Measurements from ENCODE around the gene DCAF12.

The DCAF12 gene

DNA sequence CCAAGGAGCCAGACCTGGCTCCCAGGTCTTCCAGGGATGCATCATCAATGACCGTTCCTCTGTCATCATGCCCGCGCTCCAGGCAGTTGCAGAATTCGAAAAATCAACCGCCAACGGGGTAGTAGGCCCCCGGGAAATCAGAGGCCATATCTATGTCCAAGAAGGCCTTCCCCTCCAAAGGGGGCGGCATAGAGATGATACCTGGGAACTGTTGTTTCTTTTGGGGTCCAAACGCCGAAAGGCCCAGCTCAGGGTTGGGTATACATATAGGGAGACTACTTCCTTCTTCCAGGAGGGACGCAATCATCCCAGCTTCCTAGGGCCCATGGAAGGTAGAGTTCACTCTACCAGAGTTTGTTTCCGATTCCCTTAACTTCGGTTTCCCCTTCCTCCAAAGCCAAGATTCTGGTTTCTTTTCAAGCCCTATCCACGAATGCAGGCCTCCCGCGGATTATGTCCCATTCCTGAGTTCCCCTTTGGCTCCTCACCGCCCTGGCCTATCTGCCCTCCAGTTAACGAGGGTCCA is 754 bp downstream of the DCAF12 start:
- no peak for DNase-seq (ENCODE audit: low spot score)

DNA sequence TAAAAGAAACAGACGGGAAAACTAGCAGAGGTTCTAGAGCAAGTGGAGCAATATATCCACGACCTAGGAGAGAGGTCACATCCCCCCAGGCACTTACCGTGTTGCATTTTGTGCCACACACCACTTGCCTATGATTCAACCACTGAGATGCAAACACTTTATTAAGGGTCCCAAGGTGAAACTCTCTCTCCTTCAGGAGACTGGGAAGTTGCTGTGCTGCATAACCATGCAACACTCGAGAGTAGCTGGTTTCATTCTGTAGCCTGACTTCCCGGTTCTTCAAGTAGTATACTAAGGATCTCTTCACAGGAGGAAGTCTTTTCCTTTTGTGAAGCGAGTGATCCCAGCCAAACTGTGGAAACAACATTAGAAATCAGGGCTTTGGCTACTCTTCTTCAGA is 1.6 kb downstream of the DCAF12 start:
- no peak for DNase-seq (ENCODE audit: low spot score)

DNA sequence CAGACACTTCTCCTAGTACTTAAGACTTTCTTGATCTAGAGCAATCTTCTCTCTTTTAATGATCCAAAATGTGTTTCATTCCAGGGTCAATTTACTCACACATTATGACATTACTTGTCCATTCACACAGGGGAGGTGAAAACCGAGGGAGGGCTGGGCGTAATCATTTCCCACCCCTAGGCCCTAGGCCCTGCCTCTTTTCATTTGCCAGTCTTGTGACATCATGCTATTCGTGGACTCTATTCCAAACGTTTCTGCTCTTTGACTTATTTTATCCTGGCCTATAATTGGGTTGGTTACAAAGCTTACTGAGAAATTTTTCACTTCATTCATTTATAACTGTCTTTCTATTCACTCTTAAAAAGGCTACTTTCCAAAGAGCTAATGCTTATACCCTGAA is 2.4 kb downstream of the DCAF12 start:
- no peak for DNase-seq (ENCODE audit: low spot score)

DNA sequence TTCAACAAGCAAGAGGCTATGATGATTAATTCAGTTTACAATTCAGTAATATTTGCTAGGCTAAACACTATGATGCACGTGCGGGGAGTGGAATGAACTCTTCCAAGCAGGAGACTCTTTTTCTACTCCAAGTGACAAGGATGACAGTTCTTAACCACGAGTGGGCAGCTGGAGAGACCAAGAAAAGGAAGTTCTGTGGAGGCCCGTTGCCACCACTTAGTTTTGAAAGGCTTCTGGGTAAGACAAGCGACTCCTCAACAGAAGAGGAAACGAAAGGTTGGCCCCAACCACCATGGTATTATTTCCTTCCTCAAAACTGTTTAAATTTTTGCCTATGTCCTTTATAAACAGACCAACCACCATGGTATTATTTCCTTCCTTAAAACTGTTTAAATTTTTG is 2.8 kb downstream of the DCAF12 start:
- DNase-seq (ENCODE audit: low spot score), result peak; percentile 33

DNA sequence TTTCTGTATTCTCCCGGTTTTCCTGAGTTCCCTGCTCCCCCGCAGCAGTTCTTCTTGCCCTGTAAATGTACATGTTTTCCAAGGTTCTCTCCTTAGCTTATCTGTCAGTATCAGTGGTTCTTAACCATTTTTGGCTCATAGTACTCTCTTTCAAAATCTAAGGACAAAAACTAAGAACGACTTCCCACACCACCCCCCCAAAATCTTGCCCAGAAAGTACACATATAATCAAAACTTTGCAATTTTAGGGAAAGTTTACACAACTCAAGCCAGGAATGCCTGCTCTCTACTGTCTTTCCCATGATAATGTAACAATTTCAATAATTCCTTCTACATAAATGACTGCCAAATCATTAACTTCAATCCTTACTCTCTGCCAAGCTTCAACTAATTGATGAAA is 4.5 kb downstream of the DCAF12 start:
- DNase-seq (ENCODE audit: low spot score), result no peak

DNA sequence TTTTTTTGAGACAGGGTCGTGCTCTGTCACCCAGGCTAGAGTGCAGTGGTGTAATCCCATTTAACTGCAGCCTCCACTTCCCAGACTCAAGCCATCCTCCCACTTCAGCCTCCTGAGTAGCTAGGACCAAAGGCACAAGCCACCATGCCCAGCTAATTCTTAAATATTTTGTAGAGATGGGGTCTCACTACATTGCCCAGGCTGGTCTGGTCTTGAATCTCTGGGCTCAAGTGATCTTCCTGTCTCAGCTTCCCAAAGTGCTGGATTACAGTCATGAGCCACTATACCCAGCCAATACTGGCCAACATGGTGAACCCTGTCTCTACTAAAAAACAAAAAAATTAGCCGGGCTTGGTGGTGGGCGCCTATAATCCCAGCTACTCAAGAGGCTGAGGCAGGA is 6.8 kb downstream of the DCAF12 start:
- no peak for DNase-seq (ENCODE audit: low spot score)

GRCh38 chr9:34114436-34114835 is 12.1 kb downstream of the DCAF12 start:
- DNase-seq (ENCODE audit: low spot score), result no peak

DNA sequence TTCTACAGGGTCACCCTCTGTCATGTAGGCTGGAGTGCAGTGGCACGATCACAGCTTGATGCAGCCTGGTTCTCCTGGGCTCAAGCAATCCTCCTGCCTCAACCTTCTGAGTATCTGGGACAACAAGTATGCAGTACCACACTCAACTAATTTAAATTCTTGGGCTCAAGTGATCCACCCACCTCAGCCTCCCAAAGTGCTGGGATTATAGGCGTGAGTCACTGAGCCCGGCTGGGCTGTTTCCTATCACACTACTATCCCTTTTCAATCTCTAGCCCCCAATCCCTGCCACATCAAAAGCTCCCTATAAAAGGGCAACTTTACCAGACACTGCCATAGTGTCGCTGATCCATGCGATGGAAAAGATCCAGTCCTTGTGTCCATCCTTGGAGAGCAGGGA is 20.4 kb downstream of the DCAF12 start:
- no peak for DNase-seq (ENCODE audit: low spot score)

DNA sequence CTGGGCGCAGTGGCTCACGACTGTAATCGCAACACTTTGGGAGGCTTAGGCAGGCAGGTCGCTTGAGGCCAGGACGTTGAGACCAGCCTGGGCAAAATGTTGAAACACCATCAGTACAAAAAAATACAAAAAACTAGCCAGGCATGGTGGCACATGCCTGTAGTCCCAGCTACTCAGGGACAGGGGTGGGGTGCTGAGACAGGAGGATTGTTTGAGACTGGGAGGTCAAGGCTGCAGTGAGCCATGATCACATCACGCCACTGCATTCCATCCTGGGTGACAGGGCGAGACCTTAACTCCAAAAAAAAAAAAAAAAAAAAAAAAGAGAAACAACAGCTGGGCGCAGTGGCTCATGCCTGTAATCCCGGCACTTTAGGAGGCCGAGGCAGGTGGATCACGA is 23.7 kb downstream of the DCAF12 start:
- no peak for DNase-seq (ENCODE audit: low spot score)

GRCh38 chr9:34098307-34098706 is 28.2 kb downstream of the DCAF12 start:
- DNase-seq (ENCODE audit: low spot score), result no peak

DNA sequence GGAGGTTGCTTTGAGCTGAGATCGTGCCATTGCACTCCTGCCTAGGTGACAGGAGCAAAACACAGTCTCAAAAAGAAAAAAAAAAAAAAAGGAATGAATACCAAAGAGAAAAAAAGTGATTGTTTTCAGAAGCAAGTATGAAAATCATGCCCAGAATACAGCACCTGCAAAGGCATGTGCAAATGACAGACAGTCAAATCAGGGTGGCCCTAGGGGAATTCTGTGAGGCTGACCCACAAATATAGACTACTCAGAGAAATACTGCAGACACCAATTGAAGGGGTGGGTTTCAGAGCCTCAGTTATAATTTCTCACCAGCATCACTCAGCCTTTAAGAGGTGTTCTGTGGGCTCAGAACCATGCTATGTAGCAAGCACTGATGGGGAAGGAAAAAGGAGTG is 28.6 kb downstream of the DCAF12 start:
- no peak for DNase-seq (ENCODE audit: low spot score)

DNA sequence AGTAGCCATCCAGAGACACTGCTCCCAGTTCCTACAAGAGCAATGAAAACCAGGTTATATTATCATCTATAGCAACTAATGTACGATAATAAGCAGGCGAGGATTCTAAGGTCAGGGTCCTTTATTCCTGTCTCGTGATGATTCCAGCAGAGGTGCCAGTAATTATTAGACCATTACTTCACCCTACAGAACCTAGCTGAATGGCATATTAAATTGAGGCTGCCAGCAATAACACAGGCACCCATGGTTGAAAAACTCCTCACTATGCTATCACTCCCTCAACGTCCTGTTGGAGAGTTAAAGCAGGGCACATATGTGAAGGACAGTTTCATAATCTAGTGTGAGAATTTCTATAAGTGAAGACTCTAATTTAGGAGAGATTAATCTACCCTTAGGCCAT is 29.7 kb downstream of the DCAF12 start:
- DNase-seq (ENCODE audit: low spot score), result no peak

DNA sequence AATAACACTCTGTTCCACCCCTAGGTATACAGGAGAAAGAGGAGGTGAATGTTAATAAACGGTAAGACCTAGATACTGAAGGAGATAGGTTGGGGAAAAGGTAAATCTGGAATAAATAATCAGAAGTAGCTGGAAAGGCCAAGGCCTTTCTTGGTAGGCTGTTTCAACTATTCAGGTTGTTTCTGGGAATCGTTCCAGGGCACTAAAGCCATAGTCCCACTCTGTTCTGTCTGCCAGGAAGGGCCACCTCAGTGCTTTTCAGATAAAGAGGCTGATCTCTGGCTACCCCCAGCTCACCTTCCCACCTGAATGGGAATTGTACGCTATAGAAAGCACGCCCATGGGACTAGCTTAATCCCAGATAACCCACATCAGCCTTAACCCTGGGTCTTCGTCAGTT is 32.9 kb downstream of the DCAF12 start:
- no peak for DNase-seq (ENCODE audit: low spot score)

- no peak for DNase-seq (ENCODE audit: low spot score)
Observed at GRCh38 chr9:34089311-34089710, 37.2 kb downstream of the DCAF12 start.

GRCh38 chr9:34087370-34087769 is 39.1 kb downstream of the DCAF12 start:
- no peak for DNase-seq (ENCODE audit: low spot score)

- DNase-seq (ENCODE audit: low spot score), result no peak
Observed at GRCh38 chr9:34086864-34087263, 39.6 kb downstream of the DCAF12 start.

GRCh38 chr9:34085581-34086500 is 40.7 kb downstream of the DCAF12 start:
- DNase-seq (ENCODE audit: low spot score), result no peak

DNA sequence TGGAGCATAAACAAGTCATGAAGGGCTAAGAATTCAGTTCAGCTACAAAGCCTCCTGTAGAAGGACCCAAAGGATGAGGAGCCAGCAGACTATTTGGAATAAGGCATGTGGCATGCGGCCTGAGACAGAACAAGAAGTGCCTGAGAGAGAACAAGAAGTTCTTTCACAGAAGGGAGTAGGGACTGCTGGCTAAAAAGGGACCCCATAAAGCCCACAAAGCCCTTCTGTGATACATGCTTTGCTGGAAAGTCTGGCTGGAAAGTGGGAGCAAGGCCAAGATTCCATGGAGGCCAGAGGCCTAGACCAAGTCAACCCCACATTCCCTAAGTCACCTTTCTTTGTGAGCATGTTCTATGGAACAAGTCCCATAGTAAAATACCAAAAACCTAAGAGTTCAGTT is 41.9 kb downstream of the DCAF12 start:
- no peak for DNase-seq (ENCODE audit: low spot score)

DNA sequence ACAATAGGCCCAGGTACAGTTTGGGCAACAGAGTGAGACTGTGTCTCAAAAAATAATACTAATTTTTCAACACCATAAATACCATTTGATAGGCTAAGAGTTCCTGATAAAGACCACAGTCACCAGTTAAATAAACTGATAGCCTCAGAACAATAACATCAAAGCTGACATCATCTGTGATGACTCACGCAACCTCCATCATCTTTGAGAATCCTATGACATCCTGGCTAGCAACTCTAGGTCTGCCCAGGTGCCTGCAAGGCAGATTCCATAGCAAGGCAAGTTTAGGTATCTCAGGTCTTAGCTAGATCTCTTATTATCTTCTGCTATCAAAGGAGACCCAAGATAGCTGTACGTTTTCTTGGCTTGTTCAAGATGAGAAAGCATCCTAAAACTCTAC is 47.3 kb downstream of the DCAF12 start:
- no peak for DNase-seq (ENCODE audit: low spot score)

DNA sequence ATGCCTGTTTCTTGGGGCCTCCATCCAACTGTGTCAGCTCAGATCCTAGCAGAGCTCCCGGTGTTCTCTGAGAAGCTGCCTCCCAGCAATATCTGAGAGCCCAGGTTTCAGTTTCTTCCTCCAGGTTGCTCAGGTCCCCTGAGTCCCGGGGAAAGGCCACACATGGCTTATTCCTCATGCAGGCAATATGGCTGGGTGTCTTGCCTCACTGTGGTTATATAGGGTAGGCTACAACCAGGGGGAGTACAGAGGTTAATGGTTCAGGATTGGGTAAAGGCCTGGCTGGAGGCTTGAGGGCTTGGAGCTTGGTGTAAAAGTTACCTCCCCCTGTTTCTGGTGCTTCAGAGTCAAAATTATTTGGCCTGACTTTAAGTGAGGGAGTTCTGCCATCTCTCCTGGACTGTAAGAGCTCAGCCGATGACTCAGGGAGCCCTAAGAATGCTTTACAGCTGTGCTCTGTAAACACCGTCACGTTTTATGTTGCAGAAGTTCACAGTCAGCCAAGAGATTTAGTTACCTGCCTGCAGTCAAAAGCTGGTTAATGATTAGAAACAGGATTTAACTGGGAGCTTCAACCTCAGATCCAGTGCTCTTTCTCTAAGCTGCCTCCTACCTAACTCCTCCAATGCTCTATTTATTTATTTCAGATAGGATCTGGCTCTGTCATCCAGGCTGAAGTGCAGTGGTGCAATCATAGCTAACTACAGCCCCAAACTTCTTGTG is 53.5 kb downstream of the DCAF12 start:
- no peak for DNase-seq (ENCODE audit: low spot score)

DNA sequence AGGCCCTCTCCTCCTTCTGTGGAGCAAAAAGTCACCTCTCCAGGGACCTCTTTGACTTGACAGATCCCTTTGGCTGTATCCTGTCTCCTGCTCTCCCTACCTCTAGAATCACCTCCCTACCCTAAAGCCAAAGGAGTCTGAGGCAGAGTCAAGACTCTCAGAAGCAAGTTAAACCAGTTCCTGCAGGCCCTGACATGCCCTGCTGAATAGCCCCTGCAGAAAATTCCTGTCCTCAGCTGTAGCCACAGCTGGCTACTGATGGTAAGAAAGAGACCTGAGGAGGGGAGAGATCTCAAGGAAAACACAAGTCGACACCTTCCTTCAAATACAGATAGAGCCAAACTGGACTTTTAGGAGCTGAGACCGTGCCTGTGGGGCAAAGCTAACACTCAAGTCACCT is 54.1 kb downstream of the DCAF12 start:
- DNase-seq (ENCODE audit: low spot score), result no peak

DNA sequence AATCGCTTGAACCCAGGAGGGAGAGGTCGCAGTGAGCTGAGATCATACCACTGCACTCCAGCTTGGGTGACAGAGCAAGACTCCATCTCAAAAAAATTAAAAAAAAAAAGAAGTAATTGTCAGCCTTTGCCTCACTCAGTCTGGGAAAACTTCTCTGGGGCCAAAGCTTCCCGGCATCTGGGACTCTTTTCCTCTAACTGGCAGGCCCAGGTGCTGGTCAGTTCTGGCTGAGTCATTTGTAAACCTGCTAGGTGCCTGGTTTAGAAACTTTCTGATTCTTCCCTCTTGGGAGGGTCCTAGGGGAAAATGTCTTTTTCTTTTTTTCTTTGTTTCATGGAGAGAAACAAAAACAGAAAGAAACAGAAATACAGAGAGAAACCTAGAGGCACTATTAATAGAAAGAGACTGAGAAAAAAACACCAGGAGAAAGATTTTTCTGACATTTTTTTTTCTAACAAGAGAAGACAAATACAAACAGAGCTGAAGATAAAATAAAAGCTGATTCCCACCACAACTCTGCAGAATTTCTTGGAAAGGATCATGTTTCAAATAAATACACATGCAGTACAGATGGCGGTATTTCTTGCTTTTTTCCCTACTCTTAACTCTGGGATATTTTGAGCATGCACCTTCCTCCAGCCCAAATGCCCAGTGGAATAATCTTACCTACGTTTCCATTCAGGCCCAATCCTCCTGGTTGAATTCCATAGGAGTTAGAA is 55.7 kb downstream of the DCAF12 start:
- no peak for DNase-seq (ENCODE audit: low spot score)

DNA sequence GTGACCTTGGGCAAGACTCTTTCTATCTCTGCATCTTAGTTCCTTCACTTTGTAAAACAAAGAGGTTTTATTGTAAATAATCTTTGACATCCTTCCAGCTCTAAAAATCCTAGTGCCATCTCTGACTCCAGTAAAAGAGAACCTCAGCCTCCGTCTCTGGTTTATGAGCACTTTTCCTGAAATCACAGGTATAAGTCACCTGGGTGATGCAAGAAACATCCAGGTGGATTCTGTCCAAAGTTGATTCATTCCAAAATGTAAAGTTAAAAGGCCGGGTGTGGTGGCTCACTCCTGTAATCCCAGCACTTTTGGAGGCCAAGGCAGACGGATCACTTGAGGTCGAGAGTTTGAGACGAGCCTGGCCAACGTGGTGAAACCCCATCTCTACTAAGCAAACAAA is 56.7 kb downstream of the DCAF12 start:
- DNase-seq (ENCODE audit: low spot score), result no peak

Data from CD4-positive, alpha-beta T cell treated with Interleukin-2 at 100 ng/mL for 4 hours (primary cell).